Measurements from ENCODE around the gene DIAPH3. TPM values are rescaled to one million over a fixed set of nuclear protein-coding genes. Genes with fewer than 3 reads are reported as not detected.

Gene DIAPH3
- total RNA-seq, 2 experiments from 2014 or later = 0.08 to 0.11 TPM

- ATAC-seq (ENCODE audit: poor library complexity) (no peak), DNase-seq (no peak)
- Mint-ChIP-seq H3K27ac (no peak overlapping the region), H3K36me3 (ENCODE audit: low read depth) (no peaks in the 10 kb centered on the region), H3K27me3 (no peaks in the 10 kb centered on the region), H3K9me3 (no peaks in the 10 kb centered on the region), H3K4me1 (ENCODE audit: low read depth) (no peaks in the 10 kb centered on the region), H3K4me3 (no peak overlapping the region)
- no peak overlapping the region for H3K27ac ChIP-seq (ENCODE audit: low read depth in 1 of 2, low read length in 2 of 2)
- CTCF ChIA-PET = no interaction called here
- no peak for TF ChIP-seq CTCF (IDR thresholded peaks at IDR 0.05)
- no peak overlapping the region for H3K4me3 ChIP-seq (ENCODE audit: low read length)
- POLR2A ChIA-PET = no interaction called here
- H3K27me3 ChIP-seq (ENCODE audit: control insufficient read depth in 1 of 2, insufficient read depth in 2 of 2, low read length in 2 of 2) = no peaks in the 10 kb centered on the region
- H3K36me3 ChIP-seq (ENCODE audit: insufficient read depth, low read length) = no peaks in the 10 kb centered on the region
- no peaks in the 10 kb centered on the region for H3K9me3 ChIP-seq (ENCODE audit: control insufficient read depth in 1 of 2, insufficient read depth in 1 of 2, low read length in 2 of 2)
- H3K4me1 ChIP-seq (ENCODE audit: insufficient read depth, low read length) = no peaks in the 10 kb centered on the region
- intact Hi-C loops (cut with DNase I, micrococcal nuclease) = loop anchor here in 1 of 2 experiments (10.0 kb wide), 1 partner anchor 646 kb away; no protein-coding TSS in a partner anchor
These were observed 474.7 kb downstream of the DIAPH3 start for GRCh38 chr13:59689057-59689456.

DNA sequence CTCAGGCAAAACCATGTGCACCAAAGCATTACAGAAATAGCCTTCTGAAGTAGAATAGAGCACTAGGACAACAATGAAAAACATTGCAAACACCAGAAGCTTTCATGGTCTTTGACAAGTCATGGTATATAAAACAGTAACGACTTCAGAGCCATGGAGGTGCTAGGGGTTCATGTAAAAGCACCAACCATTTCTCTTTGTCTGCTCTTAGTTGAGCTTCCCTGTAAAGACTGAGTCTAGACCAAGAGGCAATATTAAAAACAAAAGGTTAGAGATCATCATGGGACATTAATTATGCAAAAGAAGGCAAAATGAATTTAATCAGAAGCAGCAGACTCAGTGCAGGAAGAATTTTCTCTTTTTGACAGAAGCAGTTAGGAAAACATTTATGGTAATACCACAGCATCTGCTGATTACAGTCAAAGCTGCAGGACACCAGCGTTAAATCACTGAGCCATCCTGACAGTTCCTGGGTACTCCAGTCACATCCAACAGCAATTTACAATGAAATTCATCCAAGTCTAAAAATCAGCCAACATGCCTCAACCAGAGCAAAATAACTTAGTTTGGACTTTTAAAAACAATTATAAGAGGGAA, 476.8 kb downstream of the DIAPH3 start:
- Mint-ChIP-seq H3K27me3 (no peaks in the 10 kb centered on the region), H3K9me3 (no peaks in the 10 kb centered on the region), H3K27ac (no peak overlapping the region), H3K4me1 (ENCODE audit: low read depth) (no peaks in the 10 kb centered on the region), H3K36me3 (ENCODE audit: low read depth) (no peaks in the 10 kb centered on the region), H3K4me3 (no peak overlapping the region)
- ATAC-seq (ENCODE audit: poor library complexity) (no peak), DNase-seq (no peak)
- Histone ChIP-seq H3K27ac (ENCODE audit: low read depth in 1 of 2, low read length in 2 of 2) (no peak overlapping the region), H3K36me3 (ENCODE audit: insufficient read depth, low read length) (no peaks in the 10 kb centered on the region), H3K9me3 (ENCODE audit: control insufficient read depth in 1 of 2, insufficient read depth in 1 of 2, low read length in 2 of 2) (no peaks in the 10 kb centered on the region), H3K4me3 (ENCODE audit: low read length) (no peak overlapping the region), H3K27me3 (ENCODE audit: control insufficient read depth in 1 of 2, insufficient read depth in 2 of 2, low read length in 2 of 2) (no peaks in the 10 kb centered on the region), H3K4me1 (ENCODE audit: insufficient read depth, low read length) (no peaks in the 10 kb centered on the region)
- CTCF ChIA-PET = no interaction called here
- intact Hi-C loops (cut with DNase I, micrococcal nuclease) = loop anchor here in 1 of 2 experiments (10.0 kb wide), 1 partner anchor 648 kb away; no protein-coding TSS in a partner anchor
- POLR2A ChIA-PET = no interaction called here
- no peak for TF ChIP-seq CTCF (IDR thresholded peaks at IDR 0.05)

- ChIA-PET CTCF (interaction anchor here (0.7 kb wide), 1 partner anchor 1737 kb away, joined by 3 read pairs; no protein-coding TSS in a partner anchor), POLR2A (no interaction called here)
- Mint-ChIP-seq H3K36me3 (ENCODE audit: low read depth) (no peaks in the 10 kb centered on the region), H3K9me3 (no peaks in the 10 kb centered on the region), H3K4me1 (ENCODE audit: low read depth) (no peaks in the 10 kb centered on the region), H3K27ac (no peak overlapping the region), H3K27me3 (no peaks in the 10 kb centered on the region), H3K4me3 (no peak overlapping the region)
- Histone ChIP-seq H3K36me3 (ENCODE audit: insufficient read depth, low read length) (no peaks in the 10 kb centered on the region), H3K27me3 (ENCODE audit: control insufficient read depth in 1 of 2, insufficient read depth in 2 of 2, low read length in 2 of 2) (no peaks in the 10 kb centered on the region), H3K4me1 (ENCODE audit: insufficient read depth, low read length) (no peaks in the 10 kb centered on the region), H3K4me3 (ENCODE audit: low read length) (no peak overlapping the region), H3K9me3 (ENCODE audit: control insufficient read depth in 1 of 2, insufficient read depth in 1 of 2, low read length in 2 of 2) (no peaks in the 10 kb centered on the region), H3K27ac (ENCODE audit: low read depth in 1 of 2, low read length in 2 of 2) (no peak overlapping the region)
- TF ChIP-seq CTCF (IDR thresholded peaks at IDR 0.05) = no peak
- DNase-seq = no peak
- no peak for ATAC-seq (ENCODE audit: poor library complexity)
- intact Hi-C loops (cut with DNase I, micrococcal nuclease) = loop anchor here in 1 of 2 experiments (10.0 kb wide), 1 partner anchor 651 kb away; no protein-coding TSS in a partner anchor
These were observed 479.6 kb downstream of the DIAPH3 start for GRCh38 chr13:59684105-59684504.

All from CD4-positive, alpha-beta T cell (primary cell).